ENCODE measurements around the gene PNMT.
"Not testable (repeated sequence)": the region's sequence is repeated elsewhere in the genome, so short reads cannot be mapped to it uniquely, and the experiment has no call there.

PNMT gene

DNA sequence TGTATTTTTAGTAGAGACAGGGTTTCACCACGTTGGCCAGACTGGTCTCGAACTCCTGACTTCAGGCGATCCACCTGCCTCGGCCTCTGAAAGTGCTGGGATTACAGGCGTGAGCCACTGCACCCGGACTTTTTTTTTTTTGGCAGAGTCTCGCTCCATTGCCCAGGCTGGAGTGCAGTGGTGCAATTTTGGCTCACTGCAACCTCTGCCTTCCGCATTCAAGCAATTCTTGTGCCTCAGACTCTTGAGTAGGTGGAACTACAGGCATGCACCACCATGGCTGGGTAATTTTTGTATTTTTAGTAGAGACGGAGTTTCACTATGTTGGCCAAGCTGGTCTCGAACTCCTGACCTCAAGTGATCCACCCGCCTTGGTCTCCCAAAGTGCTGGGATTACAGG lies 42.8 kb downstream of the PNMT start:
- DNase-seq: not testable (repeated sequence)

DNA sequence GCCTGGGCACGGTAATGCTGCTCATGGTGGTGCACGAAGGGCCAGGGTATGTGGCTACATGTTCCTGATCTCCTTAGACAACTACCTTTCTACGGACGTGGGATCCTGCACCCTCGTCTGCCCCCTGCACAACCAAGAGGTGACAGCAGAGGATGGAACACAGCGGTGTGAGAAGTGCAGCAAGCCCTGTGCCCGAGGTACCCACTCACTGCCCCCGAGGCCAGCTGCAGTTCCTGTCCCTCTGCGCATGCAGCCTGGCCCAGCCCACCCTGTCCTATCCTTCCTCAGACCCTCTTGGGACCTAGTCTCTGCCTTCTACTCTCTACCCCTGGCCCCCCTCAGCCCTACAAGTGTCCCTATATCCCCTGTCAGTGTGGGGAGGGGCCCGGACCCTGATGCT lies 43.6 kb downstream of the PNMT start:
- DNase-seq: no peak

DNA sequence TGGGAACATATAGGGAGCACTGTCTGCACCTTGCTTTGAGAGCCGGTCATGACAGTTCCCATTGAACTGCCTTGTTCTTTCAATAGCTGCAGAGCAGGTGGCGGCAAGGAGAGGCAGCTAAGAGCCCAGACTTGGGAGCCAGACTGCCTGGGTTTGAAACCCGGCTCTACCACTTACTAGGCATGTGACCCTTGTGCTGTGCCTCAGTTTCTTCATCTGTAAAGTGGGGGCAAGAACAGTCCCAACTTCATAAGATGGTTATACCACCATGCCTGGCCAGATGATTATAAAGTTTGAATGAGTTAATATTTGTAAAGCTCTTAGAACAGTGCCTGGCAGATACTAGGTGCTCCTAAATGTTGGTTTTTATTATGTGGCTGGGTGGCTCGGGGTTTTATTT lies 46.0 kb downstream of the PNMT start:
- no peak for DNase-seq

DNA sequence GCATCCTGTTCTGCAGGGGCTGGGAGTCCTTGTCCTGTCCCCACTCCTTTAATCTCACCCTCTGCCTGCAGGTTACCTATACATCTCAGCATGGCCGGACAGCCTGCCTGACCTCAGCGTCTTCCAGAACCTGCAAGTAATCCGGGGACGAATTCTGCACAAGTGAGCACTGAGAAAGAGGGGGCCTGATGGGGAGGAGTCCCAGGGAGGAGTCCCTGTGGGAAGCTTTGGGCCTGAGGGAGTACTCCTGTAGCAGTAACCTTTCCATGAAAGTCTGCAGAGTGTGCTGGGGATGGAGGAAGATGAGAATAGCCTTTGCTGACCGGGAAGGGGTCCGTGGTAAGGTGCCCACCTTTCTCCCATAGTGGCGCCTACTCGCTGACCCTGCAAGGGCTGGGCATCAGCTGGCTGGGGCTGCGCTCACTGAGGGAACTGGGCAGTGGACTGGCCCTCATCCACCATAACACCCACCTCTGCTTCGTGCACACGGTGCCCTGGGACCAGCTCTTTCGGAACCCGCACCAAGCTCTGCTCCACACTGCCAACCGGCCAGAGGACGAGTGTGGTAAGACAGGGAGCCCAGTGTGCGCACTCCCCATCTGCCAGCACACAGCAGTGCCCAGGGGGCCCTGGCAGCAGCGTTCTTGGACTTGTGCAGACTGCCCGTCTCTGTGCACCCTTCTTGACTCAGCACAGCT lies 47.3 kb downstream of the PNMT start:
- DNase-seq: no peak

DNA sequence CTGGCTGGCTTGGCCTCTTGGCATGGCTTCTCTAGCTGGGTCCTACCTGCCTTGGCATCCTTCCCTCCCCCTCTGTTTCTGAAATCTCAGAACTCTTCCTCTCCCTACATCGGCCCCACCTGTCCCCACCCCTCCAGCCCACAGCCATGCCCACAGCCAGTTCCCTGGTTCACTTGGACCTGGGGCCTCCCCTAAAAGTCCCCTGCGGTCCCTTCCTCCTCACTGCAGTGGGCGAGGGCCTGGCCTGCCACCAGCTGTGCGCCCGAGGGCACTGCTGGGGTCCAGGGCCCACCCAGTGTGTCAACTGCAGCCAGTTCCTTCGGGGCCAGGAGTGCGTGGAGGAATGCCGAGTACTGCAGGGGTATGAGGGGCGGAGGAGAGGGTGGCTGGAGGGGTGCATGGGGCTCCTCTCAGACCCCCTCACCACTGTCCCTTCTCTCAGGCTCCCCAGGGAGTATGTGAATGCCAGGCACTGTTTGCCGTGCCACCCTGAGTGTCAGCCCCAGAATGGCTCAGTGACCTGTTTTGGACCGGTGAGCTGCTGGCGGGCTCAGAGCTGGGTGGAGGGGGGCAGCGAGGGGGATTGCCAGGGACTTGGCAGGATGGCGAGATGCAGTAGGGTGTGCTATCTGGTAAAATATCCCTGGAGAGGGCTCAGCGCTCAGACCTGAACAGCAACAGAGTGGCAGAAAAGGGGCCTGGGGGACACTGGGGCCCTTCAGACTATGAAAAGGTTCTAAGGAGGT lies 48.0 kb downstream of the PNMT start:
- no peak for DNase-seq

DNA sequence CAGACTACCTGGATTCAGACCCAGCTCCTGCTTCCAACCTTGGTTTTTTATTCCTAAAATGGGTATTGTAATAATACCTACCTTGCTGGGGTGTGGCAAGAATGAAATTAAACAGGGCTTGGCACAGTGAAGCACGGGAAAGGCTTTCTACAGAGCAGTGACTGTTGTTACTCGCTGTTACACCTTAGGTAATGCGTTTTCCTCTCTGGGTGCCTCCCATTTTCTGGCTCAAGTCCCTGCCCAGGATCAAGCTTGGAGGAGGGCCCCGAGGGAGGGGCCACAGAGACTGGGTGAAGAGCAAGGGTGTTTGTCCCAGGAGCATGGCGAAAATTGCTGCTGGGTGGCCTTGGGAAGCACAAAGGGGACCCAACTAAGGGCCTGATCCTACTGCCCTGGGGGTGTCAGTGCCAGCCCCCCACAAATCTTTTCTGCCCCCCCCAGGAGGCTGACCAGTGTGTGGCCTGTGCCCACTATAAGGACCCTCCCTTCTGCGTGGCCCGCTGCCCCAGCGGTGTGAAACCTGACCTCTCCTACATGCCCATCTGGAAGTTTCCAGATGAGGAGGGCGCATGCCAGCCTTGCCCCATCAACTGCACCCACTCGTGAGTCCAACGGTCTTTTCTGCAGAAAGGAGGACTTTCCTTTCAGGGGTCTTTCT lies 48.8 kb downstream of the PNMT start:
- DNase-seq: no peak

DNA sequence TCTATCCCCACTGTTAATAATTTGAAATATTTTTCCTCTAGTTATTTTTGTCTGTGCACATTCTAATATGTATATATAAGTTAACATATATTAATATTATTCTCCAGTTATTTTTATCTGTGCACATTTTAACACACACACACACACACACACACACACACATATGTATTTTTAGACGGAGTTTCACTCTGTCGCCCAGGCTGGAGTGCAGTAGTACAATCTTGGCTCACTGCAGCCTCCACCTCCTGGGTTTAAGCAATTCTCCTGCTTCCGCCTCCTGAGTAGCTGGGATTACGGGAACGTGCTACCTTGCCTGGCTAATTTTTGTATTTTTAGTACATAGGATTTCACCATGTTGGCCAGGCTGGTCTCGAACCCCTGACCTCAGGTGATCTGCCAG lies 49.4 kb downstream of the PNMT start:
- DNase-seq: no peak

DNA sequence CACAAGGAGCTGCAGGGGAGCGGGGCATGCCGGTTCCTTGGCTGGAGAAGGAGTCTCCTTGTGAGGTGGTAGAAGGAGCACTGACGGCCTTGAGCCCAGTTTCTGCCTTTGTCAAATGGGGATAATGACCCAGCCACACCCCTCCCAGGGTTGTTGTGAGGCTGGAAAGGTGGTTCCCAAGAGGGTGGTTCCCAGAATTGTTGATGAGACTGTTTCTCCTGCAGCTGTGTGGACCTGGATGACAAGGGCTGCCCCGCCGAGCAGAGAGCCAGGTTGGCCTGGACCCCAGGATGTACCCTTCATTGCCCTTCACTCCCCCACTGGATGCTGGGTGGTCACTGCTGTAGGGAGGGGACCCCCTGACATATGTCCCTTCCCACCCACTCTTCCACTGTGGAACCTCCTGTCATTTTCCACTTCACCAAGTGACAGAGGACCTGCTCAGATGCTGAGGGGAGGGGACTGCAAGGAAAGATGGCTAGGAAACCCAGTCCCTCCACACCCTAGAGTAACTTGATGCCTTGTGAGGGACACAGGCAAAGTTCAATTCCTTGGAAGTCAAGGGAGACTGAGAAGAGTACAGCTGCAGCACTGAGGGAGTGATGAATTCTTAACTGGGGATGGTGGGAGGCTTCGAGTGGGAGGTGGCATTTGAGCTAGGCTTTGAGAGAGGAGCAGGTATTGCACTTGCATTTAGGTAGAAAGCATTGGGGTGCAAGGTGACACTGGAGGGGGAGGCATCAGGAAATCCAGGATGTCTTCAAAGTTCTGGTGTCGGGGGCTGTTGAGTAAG lies 51.5 kb downstream of the PNMT start:
- DNase-seq: no peak
